Right cardiac atrium (tissue), 5 donors: Measurements from ENCODE around the gene MYL10. TPM values are rescaled to one million over a fixed set of nuclear protein-coding genes. Genes with fewer than 3 reads are reported as not detected.

Source experiments
- ATAC-seq, 2 donors: fragments of 200-7000 bp; cut with Tn5 transposase; one replicate each; pipeline versions ENCODE4 v1.8.0 to v1.9.1; 2020; ENCODE audit warnings: moderate library complexity in 2 of 2, mild to moderate bottlenecking in 1 of 2
- DNase-seq, 3 donors: peaks; one replicate each; pipeline ENCODE4 v3.0.0-alpha.2; 2020
- H3K27ac ChIP-seq: one replicate; pipeline ENCODE4 v1.5.1; 2013; ENCODE audit warnings: mild to moderate bottlenecking, low read length, control low read depth, moderate library complexity
- H3K27me3 ChIP-seq: one replicate; pipeline ENCODE4 v1.6.1; 2013; ENCODE audit not compliant: control insufficient read depth, insufficient read depth
- H3K4me1 ChIP-seq: one replicate; pipeline ENCODE4 v1.6.1; 2013; ENCODE audit warnings: low read length; ENCODE audit not compliant: control insufficient read depth, insufficient read depth
- H3K4me3 ChIP-seq: one replicate; pipeline ENCODE4 v1.5.1; 2013; ENCODE audit warnings: low read length, control low read depth
- H3K9me3 ChIP-seq: one replicate; pipeline ENCODE4 v1.6.1; 2013; ENCODE audit warnings: low read length; ENCODE audit not compliant: control insufficient read depth
- WGBS: extraction: QIAGEN DNeasy Blood & Tissue Kit; methylation state at CpG from one replicate; pipeline ENCODE4 v1.1.7; 2013; 5-methylcytosine and 5-hydroxymethylcytosine counted together
- intact Hi-C, 4 donors: fragments of 100-400 bp; cut with DNase I; formaldehyde crosslinking; loops; one replicate each; pipeline versions ENCODE4 v1.11.0 to v1.14.0; 2022 to 2023
- polyA plus RNA-seq: library from polyadenylated mRNA; stranded (reverse); fragments of 200-250 nt; gene quantifications from one replicate; pipeline ENCODE4 v1.2.3, GENCODE V29; 2013
- total RNA-seq, 4 donors: library from RNA; stranded (reverse); fragmentation: NEBNext Ultra II Directional; extraction: Animal tissue kit (Norgen Biotek cat#: 25700); gene quantifications; one replicate each; pipeline ENCODE4 v1.2.1, GENCODE V29; 2021
- donor health status: healthy with polysubstance abuse.
- donor health status: DM: no; HTN: yes; CAD: no.
- donor health status: DM: no; HTN: no; CAD: no.
- donor health status: DM: no; HTN: yes; CAD: no; lungs with severe emphysema.
- donor health status: DM: yes; HTN: yes; CAD: no.

The MYL10 gene
- total and polyA plus RNA-seq, 5 donors, result not detected

DNA sequence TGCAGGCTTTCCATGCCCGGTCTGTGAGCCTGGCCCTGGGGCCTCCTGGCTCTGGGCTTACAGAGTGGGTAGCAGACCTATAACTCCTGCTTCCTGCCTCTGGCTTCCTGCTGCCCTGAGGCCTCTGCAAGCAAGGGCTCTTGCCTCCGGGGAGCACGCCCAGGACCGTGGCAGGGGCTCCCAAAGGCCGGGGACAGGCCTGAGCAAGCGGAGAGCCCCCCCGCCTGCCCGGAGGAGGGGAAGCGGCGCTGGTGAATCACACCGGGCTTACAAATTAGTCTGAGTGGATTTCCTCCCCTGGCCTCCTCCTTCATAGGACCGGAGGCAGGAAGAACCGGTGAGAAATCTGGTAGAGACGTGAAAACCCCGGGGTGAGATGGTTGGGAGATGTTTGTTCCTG lies 1.5 kb upstream of the MYL10 start:
- DNase-seq (peak in 1 of 3 donors; percentile 9), ATAC-seq (peak in 1 of 2 donors; percentile 9)
- 64% methylated on average over 15 of the region's 15 CpGs for WGBS
- Histone ChIP-seq H3K27ac (no peak overlapping the region), H3K9me3 (no peaks in the 10 kb centered on the region), H3K4me1 (peaks cover 1% of the 10 kb centered on the region), H3K27me3 (no peaks in the 10 kb centered on the region), H3K4me3 (no peak overlapping the region)
- intact Hi-C loops, result no loop called here

DNA sequence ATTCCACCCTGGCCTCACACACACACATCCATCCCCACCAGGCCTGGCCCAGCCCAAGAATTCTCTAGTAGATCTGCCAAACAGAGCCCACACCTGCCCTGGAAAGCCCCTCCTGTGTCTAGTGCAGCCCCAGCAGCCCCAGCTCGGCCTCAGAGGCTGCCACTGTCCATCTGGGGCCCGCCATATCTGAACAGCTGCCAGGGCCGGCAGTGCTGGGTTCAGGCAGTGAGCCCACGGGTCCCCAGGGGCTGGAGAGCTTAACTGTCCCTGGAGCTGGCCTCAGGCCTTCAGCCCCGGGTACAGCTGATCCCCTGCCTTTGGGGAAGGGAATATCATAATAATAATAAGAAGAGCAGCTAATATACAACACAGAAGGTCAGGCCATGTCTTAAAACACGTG lies 574 bp downstream of the MYL10 start:
- Histone ChIP-seq H3K9me3 (no peaks in the 10 kb centered on the region), H3K4me1 (no peaks in the 10 kb centered on the region), H3K27me3 (no peaks in the 10 kb centered on the region), H3K4me3 (no peak overlapping the region), H3K27ac (no peak overlapping the region)
- intact Hi-C loops, result no loop called here
- ATAC-seq, result no peak
- DNase-seq, result peak in 1 of 3 donors; percentile 48
- WGBS, result 61% methylated on average over 6 of the region's 6 CpGs

DNA sequence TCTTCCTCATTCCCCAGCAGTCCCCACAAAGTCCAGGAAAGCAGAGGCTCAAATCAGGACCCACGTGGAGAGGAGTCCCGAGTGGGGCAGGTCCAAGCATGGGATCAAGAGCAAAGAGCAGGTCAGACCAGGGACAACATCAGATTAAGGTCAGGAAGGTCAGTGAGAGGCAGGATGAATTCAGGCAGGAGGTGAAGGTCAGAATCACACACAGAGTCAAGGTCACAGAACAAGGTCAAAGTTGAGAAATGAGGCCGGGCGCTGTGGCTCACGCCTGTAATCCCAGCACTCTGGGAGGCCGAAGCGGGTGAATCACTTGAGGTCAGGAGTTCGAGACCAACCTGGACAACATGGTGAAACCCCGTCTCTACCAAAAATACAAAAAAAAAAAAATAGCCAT lies 2.3 kb downstream of the MYL10 start:
- Histone ChIP-seq H3K4me1 (no peaks in the 10 kb centered on the region), H3K27ac (no peak overlapping the region), H3K27me3 (no peaks in the 10 kb centered on the region), H3K9me3 (no peaks in the 10 kb centered on the region), H3K4me3 (no peak overlapping the region)
- ATAC-seq (no peak), DNase-seq (no peak)
- WGBS, result 84% methylated on average over 9 of the region's 9 CpGs
- intact Hi-C loops, result no loop called here

DNA sequence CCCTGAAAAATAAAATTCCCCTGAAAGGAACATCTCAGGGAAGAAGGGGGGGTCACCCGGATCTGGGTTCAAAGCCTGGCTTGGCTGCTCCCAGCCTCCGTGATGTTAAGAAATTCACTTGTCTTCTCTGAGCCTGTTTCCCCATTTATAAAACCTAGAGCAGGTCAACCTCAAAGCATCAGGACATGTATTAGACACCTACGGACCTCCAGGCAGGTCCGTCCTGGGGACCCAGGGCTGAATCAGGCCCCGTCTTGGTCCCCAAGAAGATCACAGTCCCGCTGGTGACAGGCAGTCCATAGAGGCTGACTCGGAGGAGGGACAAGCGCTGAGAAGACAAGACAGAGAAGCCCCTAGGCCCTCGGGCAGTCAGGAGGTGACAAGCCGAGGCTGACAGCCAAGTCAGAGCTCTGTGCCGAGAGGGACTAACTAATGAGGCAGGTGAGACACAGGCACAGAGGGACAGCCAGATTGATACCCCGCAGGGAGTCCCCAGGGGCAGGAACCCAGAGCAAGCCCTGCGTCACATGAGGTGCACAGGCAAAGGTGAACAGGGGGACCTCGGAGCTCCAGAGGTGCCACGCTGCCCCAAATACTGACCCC lies 2.9 kb downstream of the MYL10 start:
- WGBS, result 64% methylated on average over 15 of the region's 15 CpGs
- ATAC-seq (no peak), DNase-seq (peak in 2 of 3 donors; percentile 18 to 22)
- no peaks in the 10 kb centered on the region for H3K27me3 ChIP-seq
- no peak overlapping the region for H3K27ac ChIP-seq
- H3K4me3 ChIP-seq, result no peak overlapping the region
- H3K4me1 ChIP-seq, result no peaks in the 10 kb centered on the region
- intact Hi-C loops, result no loop called here
- no peaks in the 10 kb centered on the region for H3K9me3 ChIP-seq

DNA sequence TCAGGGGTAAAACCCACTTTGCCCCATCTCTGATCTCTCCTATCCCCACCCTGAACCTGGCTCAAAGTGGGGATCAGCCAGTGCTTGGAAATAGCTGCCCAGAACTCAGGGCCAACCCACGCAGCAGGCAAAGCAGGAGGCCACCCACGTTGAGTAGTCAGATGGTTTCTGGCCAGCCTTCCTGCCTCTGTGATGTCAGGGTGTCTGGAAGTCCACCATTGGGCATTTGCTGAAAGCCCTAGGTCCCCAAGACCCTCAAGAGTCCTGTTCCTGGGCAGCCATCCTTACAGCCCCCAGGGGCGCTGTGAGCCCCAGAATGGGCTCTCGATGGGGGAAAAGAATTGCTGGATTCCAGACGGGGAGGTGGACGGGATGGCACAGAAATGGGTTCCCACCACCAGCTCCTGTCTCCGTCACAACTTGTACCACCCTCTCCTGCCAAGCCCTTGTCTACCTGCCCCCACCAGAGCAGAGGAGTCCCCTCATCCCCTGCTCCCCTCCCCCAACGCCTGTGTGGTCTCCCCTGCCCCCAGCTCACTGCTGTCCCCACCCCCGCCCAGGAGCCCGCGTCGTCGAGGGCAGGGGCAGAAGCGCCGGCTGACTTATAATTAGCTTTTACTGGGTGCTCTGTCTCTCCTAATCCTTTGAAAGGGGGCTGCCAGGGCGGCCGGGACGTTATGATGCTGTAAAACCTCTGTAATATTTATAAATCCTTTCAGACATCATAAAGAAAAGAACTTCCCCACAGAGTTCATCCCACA lies 3.9 kb downstream of the MYL10 start:
- peak in 2 of 3 donors; percentile 11 to 25 for DNase-seq
- 10% methylated on average over 18 of the region's 18 CpGs for WGBS
- no peaks in the 10 kb centered on the region for H3K27me3 ChIP-seq
- H3K4me1 ChIP-seq, result no peaks in the 10 kb centered on the region
- no peaks in the 10 kb centered on the region for H3K9me3 ChIP-seq
- no peak for ATAC-seq
- no peak overlapping the region for H3K27ac ChIP-seq
- intact Hi-C loops, result no loop called here
- no peak overlapping the region for H3K4me3 ChIP-seq

GRCh38 chr7:101624246-101625001 lies 4.7 kb downstream of the MYL10 start:
- H3K27ac ChIP-seq, result no peak overlapping the region
- 60% methylated on average over 23 of the region's 23 CpGs for WGBS
- no peak overlapping the region for H3K4me3 ChIP-seq
- no peaks in the 10 kb centered on the region for H3K4me1 ChIP-seq
- ATAC-seq (no peak), DNase-seq (peak in 2 of 3 donors; percentile 7 to 33)
- no peaks in the 10 kb centered on the region for H3K9me3 ChIP-seq
- intact Hi-C loops, result no loop called here
- H3K27me3 ChIP-seq, result no peaks in the 10 kb centered on the region

DNA sequence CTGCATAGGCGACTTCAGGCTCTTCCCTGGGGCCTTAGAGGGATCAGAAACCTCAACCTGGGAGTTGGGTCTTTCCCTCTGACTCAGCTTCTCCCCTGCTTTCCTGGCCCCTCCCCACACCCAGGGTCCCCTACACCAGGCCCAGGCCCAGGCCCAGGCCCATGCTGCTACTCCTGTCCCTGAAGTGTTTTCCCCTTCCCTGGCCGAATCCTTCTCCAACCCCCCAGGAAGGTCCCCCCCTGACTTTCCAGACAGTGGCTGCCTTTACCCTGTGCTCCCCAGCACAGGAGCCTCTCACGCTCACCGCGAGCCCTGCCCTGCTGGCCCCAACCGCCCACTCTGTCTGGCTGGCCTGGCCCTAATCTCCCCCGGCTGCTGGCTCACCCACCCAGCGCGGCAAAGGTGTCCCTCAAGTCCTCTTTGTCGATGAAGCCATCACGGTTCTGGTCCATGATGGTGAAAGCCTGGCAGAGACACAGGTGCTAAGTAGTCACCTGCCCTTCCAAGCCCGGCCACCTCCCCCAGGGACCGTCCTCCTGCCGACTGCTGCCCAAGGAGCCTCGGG lies 6.4 kb downstream of the MYL10 start:
- intact Hi-C loops, result no loop called here
- DNase-seq (peak in 2 of 3 donors; percentile 13 to 46), ATAC-seq (peak in 1 of 2 donors; percentile 23)
- Histone ChIP-seq H3K9me3 (no peaks in the 10 kb centered on the region), H3K27ac (no peak overlapping the region), H3K27me3 (no peaks in the 10 kb centered on the region), H3K4me3 (no peak overlapping the region), H3K4me1 (no peaks in the 10 kb centered on the region)
- WGBS, result 89% methylated on average over 15 of the region's 15 CpGs

- ATAC-seq (no peak), DNase-seq (peak in 2 of 3 donors; percentile 8 to 24)
- intact Hi-C loops, result no loop called here
- 89% methylated on average over 10 of the region's 10 CpGs for WGBS
- Histone ChIP-seq H3K4me3 (no peak overlapping the region), H3K4me1 (no peaks in the 10 kb centered on the region), H3K9me3 (no peaks in the 10 kb centered on the region), H3K27me3 (no peaks in the 10 kb centered on the region), H3K27ac (no peak overlapping the region)
Measured at GRCh38 chr7:101620991-101621390, 8.1 kb downstream of the MYL10 start.

DNA sequence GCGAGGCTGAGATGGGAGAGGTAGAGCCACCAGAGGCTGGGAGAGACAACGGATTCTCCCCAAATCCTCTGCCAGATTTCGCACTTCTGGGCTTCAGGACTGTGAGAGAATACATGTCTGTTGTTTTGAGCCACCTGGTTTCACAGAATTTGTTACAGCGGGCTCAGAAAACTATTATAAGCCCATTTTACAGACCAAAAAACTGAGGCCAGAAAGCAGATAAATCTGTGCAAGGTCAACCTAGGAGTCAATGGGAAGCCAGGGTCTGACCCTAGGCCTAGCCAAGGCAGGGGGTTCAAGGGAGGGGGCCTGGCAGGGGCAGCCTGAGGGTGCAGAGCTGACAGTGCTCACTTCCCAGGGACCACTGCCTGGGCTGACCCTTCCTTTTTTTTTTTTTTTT lies 8.7 kb downstream of the MYL10 start:
- WGBS, result 96% methylated on average over 4 of the region's 4 CpGs
- intact Hi-C loops, result no loop called here
- peak in 1 of 3 donors; percentile 24 for DNase-seq
- H3K4me1 ChIP-seq, result no peaks in the 10 kb centered on the region
- H3K9me3 ChIP-seq, result no peaks in the 10 kb centered on the region
- H3K4me3 ChIP-seq, result no peak overlapping the region
- ATAC-seq, result no peak
- no peaks in the 10 kb centered on the region for H3K27me3 ChIP-seq
- no peak overlapping the region for H3K27ac ChIP-seq

DNA sequence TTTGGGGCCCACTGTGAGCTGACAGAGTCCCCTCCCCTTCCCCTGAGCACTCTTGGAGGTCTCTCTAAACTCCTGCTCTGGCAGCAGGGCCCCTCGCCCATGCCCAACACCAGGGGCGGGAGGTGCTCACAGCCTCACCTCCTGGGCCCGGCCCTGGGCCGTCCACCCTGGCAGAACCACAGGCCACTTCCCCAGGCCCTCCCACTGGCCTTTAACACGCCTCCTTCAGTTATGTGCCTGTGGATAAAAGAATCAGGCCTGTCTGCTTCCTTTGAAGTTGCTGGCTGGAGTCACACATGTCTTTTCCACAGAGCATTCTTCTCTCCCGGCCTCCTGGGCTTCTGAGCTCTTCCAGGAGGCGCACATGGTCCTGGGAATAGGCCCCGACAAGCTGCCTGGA lies 10.2 kb downstream of the MYL10 start:
- intact Hi-C loops, result no loop called here
- Histone ChIP-seq H3K4me1 (no peaks in the 10 kb centered on the region), H3K4me3 (no peak overlapping the region), H3K27me3 (no peaks in the 10 kb centered on the region), H3K9me3 (no peaks in the 10 kb centered on the region), H3K27ac (no peak overlapping the region)
- DNase-seq (peak in 1 of 3 donors; percentile 30), ATAC-seq (no peak)
- 62% methylated on average over 8 of the region's 8 CpGs for WGBS
